Measurements from ENCODE around the gene ARID4B. TPM values are rescaled to one million over a fixed set of nuclear protein-coding genes. Genes with fewer than 3 reads are reported as not detected.
A peak's percentile ranks its signal among the peaks of the same experiment; 100 is the strongest.

ARID4B gene
- total and polyA plus RNA-seq, 2 of the 13 experiments (the other 11 are each of a cell fraction or from before 2014, with no cell fraction given), result 9.7 to 24.6 TPM

GRCh38 chr1:235328271-235329138 is 526 bp upstream of the ARID4B start, which contains the start of gene GGPS1 (continued):
- TF ChIP-seq ZNF136 (CRISPR knock-in tag; IDR thresholded peaks at IDR 0.05; ENCODE audit: low read depth), result no peak
- no peak for TF ChIP-seq AKNA (CRISPR knock-in tag; IDR thresholded peaks at IDR 0.05; ENCODE audit: borderline replicate concordance)
- no peak for TF ChIP-seq MTF1 (CRISPR knock-in tag; IDR thresholded peaks at IDR 0.05)
- TF ChIP-seq MAF1 (CRISPR knock-in tag; IDR thresholded peaks at IDR 0.05; ENCODE audit: borderline replicate concordance), result 0 out of 2 replicates have a peak, but pooled peaks have one; percentile 57
- no peak for TF ChIP-seq ZFP36L1 (CRISPR knock-in tag; IDR thresholded peaks at IDR 0.05)
- no peak for TF ChIP-seq GZF1 (CRISPR knock-in tag; IDR thresholded peaks at IDR 0.05)
- TF ChIP-seq MZF1 (CRISPR knock-in tag; IDR thresholded peaks at IDR 0.05; ENCODE audit: borderline replicate concordance), result no peak
- TF ChIP-seq ZNF549 (CRISPR knock-in tag; IDR thresholded peaks at IDR 0.05), result no peak
- no peak for TF ChIP-seq PRDM4 (CRISPR knock-in tag; IDR thresholded peaks at IDR 0.05; ENCODE audit: borderline replicate concordance)
- no peak for TF ChIP-seq HIVEP1 (CRISPR knock-in tag; IDR thresholded peaks at IDR 0.05)
- no peak for TF ChIP-seq BRCA1 (CRISPR knock-in tag; IDR thresholded peaks at IDR 0.05)
- no peak for TF ChIP-seq ZNF619 (CRISPR knock-in tag; IDR thresholded peaks at IDR 0.05)
- peak; percentile 86 for TF ChIP-seq GABPB1 (CRISPR knock-in tag; IDR thresholded peaks at IDR 0.05)
- no peak; the same call in 1 of the 2 replicates for TF ChIP-seq RXRB (CRISPR knock-in tag; IDR thresholded peaks at IDR 0.05; ENCODE audit: borderline replicate concordance)
- TF ChIP-seq ZNF891 (CRISPR knock-in tag; IDR thresholded peaks at IDR 0.05), result no peak
- no peak for TF ChIP-seq SNRNP70 (IDR thresholded peaks at IDR 0.05; ENCODE audit: low read depth, low read length)
- no peak for TF ChIP-seq ZSCAN20 (CRISPR knock-in tag; IDR thresholded peaks at IDR 0.05; ENCODE audit: borderline replicate concordance)
- TF ChIP-seq CENPX (CRISPR knock-in tag; IDR thresholded peaks at IDR 0.05), result no peak
- TF ChIP-seq ERF (CRISPR knock-in tag; IDR thresholded peaks at IDR 0.05), result peak; percentile 84
- peak; percentile 66; the same call in 1 of the 2 replicates for TF ChIP-seq ZNF501 (CRISPR knock-in tag; IDR thresholded peaks at IDR 0.05)
- TF ChIP-seq KLF13 (CRISPR knock-in tag; IDR thresholded peaks at IDR 0.05), result no peak
- 0 out of 2 replicates have a peak, but pooled peaks have one; percentile 34 for TF ChIP-seq BRD4 (CRISPR knock-in tag; IDR thresholded peaks at IDR 0.05)
- peak; percentile 65; the same call in 1 of the 2 replicates for TF ChIP-seq ZNF607 (CRISPR knock-in tag; IDR thresholded peaks at IDR 0.05; ENCODE audit: borderline replicate concordance)
- peak; percentile 83 for TF ChIP-seq ATF1 (CRISPR knock-in tag; IDR thresholded peaks at IDR 0.05)

All from HepG2 (cell line).